ENCODE data around the gene AZIN2. TPM values are rescaled to one million over a fixed set of nuclear protein-coding genes. Genes with fewer than 3 reads are reported as not detected.

Gene AZIN2
- total RNA-seq, 2 experiments from 2014 or later = 3.9 to 4.5 TPM

GRCh38 chr1:33150522-33150921 is 69.6 kb downstream of the AZIN2 start:
- Mint-ChIP-seq H3K9me3 (no peaks in the 10 kb centered on the region), H3K27me3 (no peaks in the 10 kb centered on the region), H3K4me1 (no peaks in the 10 kb centered on the region), H3K36me3 (ENCODE audit: low read depth) (peaks cover 7% of the 10 kb centered on the region), H3K27ac (no peak overlapping the region), H3K4me3 (no peak overlapping the region)
- ChIA-PET CTCF (interaction anchor here (0.6 to 0.9 kb wide), 2 partner anchors 23 to 146 kb away, joined by 3 to 5 read pairs; no protein-coding TSS in a partner anchor), POLR2A (interaction anchor here (1.7 kb wide), 1 partner anchor 16 kb away, joined by 4 read pairs; no protein-coding TSS in a partner anchor)
- DNase-seq = no peak

GRCh38 chr1:33151116-33151515 is 70.2 kb downstream of the AZIN2 start:
- CTCF ChIA-PET = interaction anchor here (0.9 kb wide), 1 partner anchor 23 kb away, joined by 3 read pairs; no protein-coding TSS in a partner anchor

GRCh38 chr1:33152685-33153432 is 71.9 kb downstream of the AZIN2 start:
- Mint-ChIP-seq H3K4me3 (no peak overlapping the region), H3K4me1 (no peaks in the 10 kb centered on the region), H3K36me3 (ENCODE audit: low read depth) (peaks cover 10% of the 10 kb centered on the region), H3K9me3 (no peaks in the 10 kb centered on the region), H3K27ac (no peak overlapping the region), H3K27me3 (no peaks in the 10 kb centered on the region)
- DNase-seq = no peak
- CTCF ChIA-PET = no interaction called here
- POLR2A ChIA-PET = interaction anchor here (1.4 kb wide), 1 partner anchor 9 kb away, joined by 3 read pairs; no protein-coding TSS in a partner anchor

More at GRCh38 chr1:33151116-33151515, 70.2 kb downstream of the AZIN2 start:
- POLR2A ChIA-PET = interaction anchor here (1.4 to 1.7 kb wide), 2 partner anchors 11 to 16 kb away, joined by 3 to 4 read pairs; no protein-coding TSS in a partner anchor
- no peaks in the 10 kb centered on the region for H3K9me3 Mint-ChIP-seq
- H3K4me1 Mint-ChIP-seq = no peaks in the 10 kb centered on the region
- no peak for DNase-seq
- no peaks in the 10 kb centered on the region for H3K27me3 Mint-ChIP-seq
- no peak overlapping the region for H3K4me3 Mint-ChIP-seq
- peaks cover 7% of the 10 kb centered on the region for H3K36me3 Mint-ChIP-seq (ENCODE audit: low read depth)
- H3K27ac Mint-ChIP-seq = no peak overlapping the region

GRCh38 chr1:33153650-33154049 is 72.7 kb downstream of the AZIN2 start:
- no peaks in the 10 kb centered on the region for H3K9me3 Mint-ChIP-seq
- no peak overlapping the region for H3K27ac Mint-ChIP-seq

GRCh38 chr1:33155877-33156538 is 75.1 kb downstream of the AZIN2 start:
- Mint-ChIP-seq H3K4me1 (peaks cover 1% of the 10 kb centered on the region), H3K27me3 (no peaks in the 10 kb centered on the region), H3K36me3 (ENCODE audit: low read depth) (peaks cover 12% of the 10 kb centered on the region), H3K4me3 (no peak overlapping the region), H3K27ac (no peak overlapping the region), H3K9me3 (no peaks in the 10 kb centered on the region)
- ChIA-PET CTCF (no interaction called here), POLR2A (no interaction called here)
- no peak for DNase-seq

More at GRCh38 chr1:33153650-33154049, 72.7 kb downstream of the AZIN2 start:
- ChIA-PET CTCF (no interaction called here), POLR2A (no interaction called here)
- Mint-ChIP-seq H3K4me3 (no peak overlapping the region), H3K27me3 (no peaks in the 10 kb centered on the region), H3K36me3 (ENCODE audit: low read depth) (peaks cover 10% of the 10 kb centered on the region), H3K4me1 (peaks cover 1% of the 10 kb centered on the region)
- no peak for DNase-seq

GRCh38 chr1:33157131-33157530 is 76.2 kb downstream of the AZIN2 start:
- Mint-ChIP-seq H3K9me3 (no peaks in the 10 kb centered on the region), H3K4me3 (no peak overlapping the region), H3K27ac (no peak overlapping the region), H3K36me3 (ENCODE audit: low read depth) (peaks cover 12% of the 10 kb centered on the region), H3K4me1 (peaks cover 1% of the 10 kb centered on the region), H3K27me3 (no peaks in the 10 kb centered on the region)
- no peak for DNase-seq
- POLR2A ChIA-PET = no interaction called here
- CTCF ChIA-PET = no interaction called here

- H3K4me3 Mint-ChIP-seq = no peak overlapping the region
- no peaks in the 10 kb centered on the region for H3K27me3 Mint-ChIP-seq
- H3K36me3 Mint-ChIP-seq (ENCODE audit: low read depth) = peaks cover 12% of the 10 kb centered on the region
- no peak for DNase-seq
- CTCF ChIA-PET = no interaction called here
- H3K27ac Mint-ChIP-seq = no peak overlapping the region
- H3K4me1 Mint-ChIP-seq = peaks cover 1% of the 10 kb centered on the region
- H3K9me3 Mint-ChIP-seq = no peaks in the 10 kb centered on the region
- POLR2A ChIA-PET = no interaction called here
These were observed 77.4 kb downstream of the AZIN2 start for GRCh38 chr1:33158366-33158765.

- peaks cover 1% of the 10 kb centered on the region for H3K4me1 Mint-ChIP-seq
- POLR2A ChIA-PET = no interaction called here
- no peak for DNase-seq
- no peak overlapping the region for H3K27ac Mint-ChIP-seq
- peaks cover 8% of the 10 kb centered on the region for H3K36me3 Mint-ChIP-seq (ENCODE audit: low read depth)
- CTCF ChIA-PET = no interaction called here
- H3K9me3 Mint-ChIP-seq = no peaks in the 10 kb centered on the region
- no peak overlapping the region for H3K4me3 Mint-ChIP-seq
- no peaks in the 10 kb centered on the region for H3K27me3 Mint-ChIP-seq
These were observed 78.6 kb downstream of the AZIN2 start for GRCh38 chr1:33159577-33159976.

GRCh38 chr1:33161061-33161681 is 80.2 kb downstream of the AZIN2 start:
- peaks cover 8% of the 10 kb centered on the region for H3K36me3 Mint-ChIP-seq (ENCODE audit: low read depth)
- peaks cover 1% of the 10 kb centered on the region for H3K4me1 Mint-ChIP-seq
- CTCF ChIA-PET = no interaction called here
- no peaks in the 10 kb centered on the region for H3K9me3 Mint-ChIP-seq
- H3K27ac Mint-ChIP-seq = no peak overlapping the region
- POLR2A ChIA-PET = no interaction called here
- H3K27me3 Mint-ChIP-seq = no peaks in the 10 kb centered on the region
- no peak overlapping the region for H3K4me3 Mint-ChIP-seq
- no peak for DNase-seq

- Mint-ChIP-seq H3K36me3 (ENCODE audit: low read depth) (peaks cover 6% of the 10 kb centered on the region), H3K4me1 (peaks cover 1% of the 10 kb centered on the region), H3K27me3 (no peaks in the 10 kb centered on the region), H3K27ac (no peak overlapping the region), H3K9me3 (no peaks in the 10 kb centered on the region), H3K4me3 (no peak overlapping the region)
- ChIA-PET CTCF (no interaction called here), POLR2A (interaction anchor here (0.9 to 1.2 kb wide), 2 partner anchors 10 kb away, joined by 3 read pairs; no protein-coding TSS in a partner anchor)
- no peak for DNase-seq
These were observed 81.2 kb downstream of the AZIN2 start for GRCh38 chr1:33162141-33162540.

GRCh38 chr1:33163621-33164519 is 82.9 kb downstream of the AZIN2 start:
- no peaks in the 10 kb centered on the region for H3K27me3 Mint-ChIP-seq
- no peak overlapping the region for H3K4me3 Mint-ChIP-seq
- ChIA-PET POLR2A (no interaction called here), CTCF (no interaction called here)
- no peak for DNase-seq
- no peaks in the 10 kb centered on the region for H3K4me1 Mint-ChIP-seq
- peaks cover 3% of the 10 kb centered on the region for H3K36me3 Mint-ChIP-seq (ENCODE audit: low read depth)
- no peaks in the 10 kb centered on the region for H3K9me3 Mint-ChIP-seq
- no peak overlapping the region for H3K27ac Mint-ChIP-seq

GRCh38 chr1:33165209-33165608 is 84.3 kb downstream of the AZIN2 start:
- ChIA-PET POLR2A (interaction anchor here (0.8 kb wide), 1 partner anchor 17 kb away, joined by 3 read pairs; the partner anchor contains the start of gene TRIM62), CTCF (no interaction called here)
- H3K9me3 Mint-ChIP-seq = no peaks in the 10 kb centered on the region
- H3K4me3 Mint-ChIP-seq = no peak overlapping the region
- H3K36me3 Mint-ChIP-seq (ENCODE audit: low read depth) = no peaks in the 10 kb centered on the region
- no peaks in the 10 kb centered on the region for H3K27me3 Mint-ChIP-seq
- DNase-seq = no peak
- H3K4me1 Mint-ChIP-seq = peaks cover under 1% of the 10 kb centered on the region
- H3K27ac Mint-ChIP-seq = no peak overlapping the region
